ENCODE measurements around the gene HLA-C.

GRCh38 chr6:31267651-31268368 is 4.1 kb downstream of the HLA-C start:
- TF ChIP-seq EZH2phosphoT487 (IDR thresholded peaks at IDR 0.05; ENCODE audit: borderline replicate concordance, low read length) (no peak), EZH2 (IDR thresholded peaks at IDR 0.05; ENCODE audit: low read length, unreplicated experiment) (no peak), CTCF (conservative IDR thresholded peaks at IDR 0.05; ENCODE audit: low read depth, low read length) (no peak)

Measured in PC-3 (cell line).